Activated naive CD4-positive, alpha-beta T cell treated with anti-CD3 and anti-CD28 coated beads, Interleukin-2, amount 50 U/mL, for 16 hours (primary cell): ENCODE measurements around the gene NSL1.
"Not testable (repeated sequence)": the region's sequence is repeated elsewhere in the genome, so short reads cannot be mapped to it uniquely, and the experiment has no call there.

ENCODE experiments used
- DNase-seq: peaks from one replicate; pipeline ENCODE4 v3.0.0-alpha.2; 2020

The NSL1 gene, protein sequence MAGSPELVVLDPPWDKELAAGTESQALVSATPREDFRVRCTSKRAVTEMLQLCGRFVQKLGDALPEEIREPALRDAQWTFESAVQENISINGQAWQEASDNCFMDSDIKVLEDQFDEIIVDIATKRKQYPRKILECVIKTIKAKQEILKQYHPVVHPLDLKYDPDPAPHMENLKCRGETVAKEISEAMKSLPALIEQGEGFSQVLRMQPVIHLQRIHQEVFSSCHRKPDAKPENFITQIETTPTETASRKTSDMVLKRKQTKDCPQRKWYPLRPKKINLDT

DNA sequence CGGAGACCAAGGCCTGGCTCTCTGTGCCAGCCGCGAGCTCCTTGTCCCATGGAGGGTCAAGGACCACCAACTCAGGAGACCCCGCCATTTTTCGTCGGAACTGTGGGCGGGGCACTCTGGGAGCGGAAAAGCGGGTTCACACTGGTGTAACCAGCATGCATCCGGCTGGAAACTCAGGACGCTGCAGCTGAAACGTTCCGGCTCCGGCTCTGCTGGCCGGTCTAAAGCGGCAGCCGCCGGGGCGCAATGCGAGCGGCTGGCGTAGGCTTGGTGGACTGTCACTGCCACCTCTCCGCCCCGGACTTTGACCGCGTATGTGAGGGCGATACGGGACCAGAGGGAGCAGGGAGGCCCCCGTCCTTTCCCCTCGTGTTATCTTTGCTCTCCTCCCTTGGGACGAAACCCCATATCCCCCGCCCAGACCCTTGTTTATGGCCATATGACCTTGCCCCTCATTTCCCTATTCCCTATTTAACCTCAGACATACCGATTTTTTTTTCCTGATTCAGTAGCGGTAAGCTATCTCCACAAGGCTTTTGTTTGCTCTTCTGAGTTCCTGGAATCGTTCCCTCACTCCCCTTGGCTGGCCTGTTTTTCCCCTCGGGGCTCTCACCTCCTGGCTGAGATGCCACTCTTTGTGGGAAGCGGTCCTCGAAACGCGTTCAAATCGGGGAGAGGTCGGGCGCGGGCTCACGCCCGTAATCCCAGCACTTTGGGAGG lies at the start of gene NSL1, which contains the start of gene TATDN3:
TSS of gene NSL1 (minus strand) at position 102 of the 720 bp plus-strand sequence. CDS start at position 88, 14 bp downstream.
TSS of gene TATDN3 (plus strand) at position 219 of the 720 bp plus-strand sequence. CDS start at position 247, 28 bp downstream.
- peak; percentile 92 for DNase-seq

DNA sequence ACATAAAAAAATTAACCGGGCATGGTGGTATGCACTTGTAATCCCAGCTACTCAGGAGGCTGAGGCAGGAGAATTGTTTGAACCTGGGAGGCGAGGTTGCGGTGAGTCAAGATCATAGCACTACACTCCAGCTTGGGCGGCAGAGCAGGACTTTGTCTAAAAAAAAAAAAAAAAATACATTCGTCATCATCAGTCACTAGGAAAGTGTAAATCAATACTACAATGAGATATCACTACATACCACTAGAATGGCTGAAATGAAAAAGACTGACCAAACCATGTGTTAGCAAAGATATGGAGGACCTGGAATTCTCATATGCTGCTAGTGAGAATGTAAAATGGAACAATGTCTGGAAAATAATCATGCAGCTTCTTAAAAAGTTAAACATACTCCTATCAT lies 46.6 kb upstream of the NSL1 start:
- DNase-seq, result no peak

DNA sequence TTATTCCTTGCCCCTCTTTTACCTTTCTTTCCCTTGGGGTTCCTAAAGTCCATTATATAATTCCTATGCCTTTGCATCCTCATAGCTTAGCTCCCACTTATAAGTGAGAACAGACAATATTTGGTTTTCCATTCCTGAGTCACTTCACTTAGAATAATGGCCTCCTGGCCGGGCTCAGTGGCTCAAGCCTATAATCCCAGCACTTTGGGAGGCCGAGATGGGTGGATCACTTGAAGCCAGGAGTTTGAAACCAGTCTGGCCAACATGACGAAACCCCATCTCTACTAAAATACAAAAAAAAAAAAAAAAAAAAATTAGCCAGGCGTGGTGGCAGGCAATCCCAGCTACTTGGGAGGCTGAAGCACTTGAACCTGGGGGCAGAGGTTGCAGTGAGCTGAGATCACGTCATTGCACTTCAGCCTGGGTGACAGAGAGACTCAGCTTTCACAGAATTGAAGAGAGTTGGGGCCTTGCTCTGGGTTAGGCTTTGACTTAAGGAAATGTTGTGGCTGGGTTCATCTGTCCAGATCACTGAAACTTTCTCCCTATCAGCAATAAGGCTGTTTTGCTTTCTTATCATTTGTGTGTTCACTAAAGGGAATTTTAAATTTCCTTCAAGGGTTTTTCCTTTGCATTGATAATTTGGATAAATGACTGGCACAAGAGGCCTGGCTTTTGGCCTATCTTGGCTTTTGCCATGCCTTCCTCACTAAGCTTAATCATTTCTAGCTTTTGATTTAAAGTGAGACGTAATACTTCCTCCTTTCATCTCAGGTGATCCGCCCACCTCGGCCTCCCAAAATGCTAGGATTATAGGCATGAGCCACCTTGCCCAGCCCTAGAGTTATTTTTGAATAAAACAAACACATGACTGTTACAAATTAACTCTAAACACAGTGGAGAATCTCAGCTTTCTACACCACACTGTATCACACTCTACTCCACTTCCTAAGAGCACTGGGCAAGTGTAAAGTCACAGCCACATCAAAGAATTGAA lies 41.9 kb upstream of the NSL1 start:
- DNase-seq, result not testable (repeated sequence)

DNA sequence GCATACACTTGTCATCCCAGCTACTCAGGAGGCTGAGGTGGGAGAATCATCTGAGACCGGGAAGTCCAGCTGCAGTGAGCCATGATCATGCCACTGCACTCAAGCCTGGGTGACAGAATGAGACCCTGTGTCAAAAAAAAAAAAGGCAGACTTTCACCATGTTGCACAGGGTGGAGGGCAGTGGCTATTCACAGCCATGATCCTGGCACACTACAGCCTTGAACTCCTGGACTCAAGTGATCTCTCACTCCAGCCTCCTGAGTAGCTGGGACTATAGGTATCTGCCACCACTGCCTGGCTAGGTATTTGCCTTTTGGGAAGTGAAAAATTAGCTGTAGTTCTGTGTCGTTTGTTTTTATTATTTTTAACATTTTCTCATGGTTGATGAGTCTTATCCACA lies 36.8 kb upstream of the NSL1 start:
- no peak for DNase-seq

DNA sequence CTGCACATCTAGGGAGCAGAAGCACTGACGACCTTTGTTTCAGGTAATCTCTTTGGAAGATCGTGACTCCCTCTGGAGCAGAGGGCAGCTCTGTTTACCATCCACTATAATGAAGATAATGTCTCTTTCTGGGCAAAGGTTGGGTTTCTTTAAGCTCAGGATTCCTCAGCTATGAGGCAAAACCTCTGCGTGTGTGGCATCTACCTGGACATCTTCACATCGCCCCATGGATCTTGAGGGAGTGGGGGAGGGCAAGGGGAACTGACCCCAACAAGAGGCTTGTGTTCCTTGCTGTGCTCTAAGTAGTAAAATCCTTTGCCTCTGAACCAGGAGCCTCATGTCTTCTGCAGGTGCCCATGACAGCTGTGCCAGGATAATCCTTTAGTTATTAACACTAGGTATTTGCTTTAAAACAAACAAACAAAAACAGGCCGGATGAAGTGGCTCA lies 36.3 kb upstream of the NSL1 start:
- no peak for DNase-seq

DNA sequence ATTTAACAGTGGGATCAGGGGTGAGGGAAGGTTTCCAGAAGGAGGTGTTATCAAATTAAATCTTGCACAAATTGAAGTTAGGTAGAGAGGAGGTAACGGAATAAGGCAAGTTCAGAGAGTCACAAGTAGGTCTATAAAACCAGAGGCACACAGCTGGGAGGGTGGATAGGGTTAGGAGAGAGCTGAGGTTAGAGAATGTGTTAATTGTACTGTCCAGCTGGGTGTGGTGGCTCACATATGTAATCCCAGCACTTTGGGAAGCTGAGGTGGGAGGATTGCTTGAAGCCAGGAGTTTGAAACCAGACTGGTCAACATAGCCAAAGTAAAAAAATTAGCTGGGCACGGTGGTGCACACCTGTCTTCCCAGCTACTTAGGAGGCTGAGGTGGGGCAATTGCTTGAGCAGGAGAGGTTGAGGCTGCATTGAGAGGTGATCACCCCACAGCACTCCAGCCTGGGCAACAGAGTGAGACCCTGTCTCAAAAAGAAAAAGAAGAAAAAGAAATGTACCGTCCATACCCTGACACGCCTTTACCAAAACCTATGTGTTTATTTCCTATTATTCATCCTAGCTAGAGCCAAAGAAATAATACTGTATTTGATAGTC lies 35.7 kb upstream of the NSL1 start:
- DNase-seq, result no peak

DNA sequence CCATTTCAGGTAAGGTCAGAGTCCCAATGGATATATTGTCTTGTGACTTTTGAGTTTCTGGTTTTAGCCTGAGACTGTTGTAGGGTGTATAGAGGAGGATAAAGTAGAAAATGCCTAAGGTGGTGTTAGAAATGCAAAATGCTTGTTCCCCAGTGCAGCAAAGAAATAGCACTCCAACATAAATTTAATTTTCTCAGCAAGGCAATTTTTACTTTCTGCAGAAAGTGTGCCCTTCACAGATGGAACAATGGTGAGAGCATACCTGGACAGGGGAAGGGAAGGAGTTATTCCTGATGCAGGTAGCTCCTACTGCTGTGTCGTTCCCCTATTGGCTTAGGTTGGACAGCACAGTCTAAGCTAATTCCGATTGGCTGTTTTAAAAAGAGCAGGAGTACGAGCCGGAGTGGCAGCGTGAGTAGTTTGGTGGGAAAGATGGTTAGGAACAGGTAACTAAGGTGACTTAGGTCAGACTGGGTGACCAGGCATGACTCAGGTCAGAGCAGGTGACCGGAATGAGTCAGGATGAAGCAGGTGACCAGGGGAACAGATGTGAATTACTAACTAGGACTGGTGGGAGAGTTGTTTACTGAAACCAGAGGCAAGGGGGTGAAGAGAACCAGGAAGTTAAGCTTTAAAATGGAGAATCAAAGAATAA lies 34.3 kb upstream of the NSL1 start:
- no peak for DNase-seq

DNA sequence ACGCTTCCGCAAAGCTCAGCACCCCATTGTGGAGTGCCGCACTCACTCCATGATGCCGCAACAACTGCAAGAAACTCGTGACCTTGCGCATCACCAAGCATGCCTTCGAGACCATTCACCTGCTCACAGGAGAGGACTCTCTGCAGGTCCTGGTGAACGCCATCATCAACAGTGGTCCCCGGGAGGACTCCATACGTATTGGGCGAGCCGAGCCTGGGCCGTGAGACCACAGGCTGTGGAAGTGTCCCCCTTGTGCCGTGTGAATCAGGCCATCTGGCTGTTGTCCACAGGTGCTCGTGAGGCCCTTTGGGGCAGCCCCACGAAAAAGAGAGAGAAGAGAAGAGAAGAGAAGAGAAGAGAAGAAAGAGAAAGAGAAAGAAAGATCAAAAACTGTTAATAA lies 32.6 kb upstream of the NSL1 start:
- DNase-seq, result no peak

DNA sequence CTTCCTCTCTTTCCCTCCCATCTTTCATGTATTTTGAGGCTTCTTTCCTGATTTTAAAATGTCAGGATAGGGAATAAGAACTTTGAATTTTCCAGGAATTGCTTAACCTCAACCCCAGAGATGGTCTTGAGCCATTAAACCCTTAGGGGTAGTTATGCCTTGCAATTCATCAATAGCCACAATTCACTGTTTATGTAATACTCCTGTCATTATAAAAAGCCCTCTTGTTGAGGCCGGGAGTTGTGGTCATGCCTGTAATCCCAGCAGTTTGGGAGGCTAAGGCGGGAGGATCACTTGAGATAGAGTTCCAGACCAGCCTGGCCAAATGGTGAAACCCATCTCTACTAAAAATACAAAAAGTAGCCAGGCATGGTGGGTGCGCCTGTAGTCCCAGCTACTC lies 31.4 kb upstream of the NSL1 start:
- no peak for DNase-seq

DNA sequence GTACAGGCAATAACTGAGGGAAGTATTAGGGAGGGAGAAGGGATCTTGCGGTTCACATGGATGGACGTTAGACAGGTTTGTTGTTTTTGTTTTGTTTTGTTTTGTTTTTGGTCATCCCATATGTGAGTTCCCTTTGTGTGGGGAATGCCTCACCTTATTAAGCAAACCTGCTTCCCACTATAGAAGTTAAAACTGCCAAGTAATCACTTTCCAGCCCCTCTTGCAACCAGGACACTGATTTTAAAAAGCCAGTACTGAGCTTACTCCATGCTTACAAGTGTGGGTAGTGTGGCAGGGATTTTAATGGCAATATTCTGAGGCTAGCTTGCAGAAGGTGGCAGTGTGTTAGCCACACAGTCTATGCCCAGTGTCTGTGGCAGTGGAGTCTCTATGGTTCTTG lies 29.4 kb upstream of the NSL1 start:
- DNase-seq, result no peak

DNA sequence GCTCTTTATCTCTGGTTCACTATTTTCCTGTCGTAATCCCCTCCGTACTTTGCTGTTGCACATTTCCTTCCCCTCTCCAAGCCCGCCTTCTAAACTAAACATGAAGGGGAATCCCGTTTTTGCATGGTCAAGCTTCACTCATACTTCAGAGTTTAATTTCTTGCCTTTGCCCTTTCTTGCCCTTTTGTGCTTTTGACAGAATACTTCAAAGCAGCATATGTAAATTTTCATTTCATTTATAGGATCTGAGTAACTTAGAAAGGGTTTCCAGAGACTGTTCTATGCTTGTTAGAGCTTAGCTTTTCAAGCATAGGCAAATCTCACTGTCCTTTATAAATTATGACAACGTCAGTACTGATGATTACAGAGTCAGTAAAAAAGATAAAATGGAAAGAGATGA lies 28.1 kb upstream of the NSL1 start:
- DNase-seq, result no peak

DNA sequence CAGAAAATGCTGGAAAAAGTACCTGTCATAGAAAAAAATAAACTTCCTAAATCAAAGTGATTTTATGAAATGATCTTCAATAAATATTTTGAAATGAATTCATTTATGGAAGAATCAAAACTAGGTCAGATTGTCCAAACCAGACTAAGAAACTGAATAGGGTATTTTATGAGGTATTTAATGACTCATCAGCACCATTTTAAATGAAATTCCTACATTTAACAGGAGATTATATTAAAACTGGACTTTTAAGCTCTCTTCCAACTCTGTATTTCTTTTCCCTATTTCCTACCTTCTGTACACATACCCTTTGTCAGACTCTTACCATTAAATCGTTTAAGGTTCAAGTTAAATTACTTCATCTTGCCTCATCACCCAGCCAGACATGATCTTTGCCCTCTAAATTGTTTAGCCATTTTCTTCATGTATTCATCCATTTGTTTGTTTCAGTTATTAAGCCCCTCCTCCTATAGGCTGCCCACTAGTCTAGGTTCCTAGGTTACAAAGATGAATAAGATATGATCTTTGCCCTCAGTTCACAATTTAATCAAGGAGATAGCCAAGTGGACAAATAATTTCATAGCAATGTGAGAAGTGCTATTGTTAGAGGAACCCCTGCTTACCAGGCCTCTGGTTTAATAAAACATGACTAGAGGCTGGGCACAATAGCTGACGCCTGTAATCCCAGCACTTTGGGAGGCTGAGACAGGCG lies 25.1 kb upstream of the NSL1 start:
- DNase-seq, result no peak

DNA sequence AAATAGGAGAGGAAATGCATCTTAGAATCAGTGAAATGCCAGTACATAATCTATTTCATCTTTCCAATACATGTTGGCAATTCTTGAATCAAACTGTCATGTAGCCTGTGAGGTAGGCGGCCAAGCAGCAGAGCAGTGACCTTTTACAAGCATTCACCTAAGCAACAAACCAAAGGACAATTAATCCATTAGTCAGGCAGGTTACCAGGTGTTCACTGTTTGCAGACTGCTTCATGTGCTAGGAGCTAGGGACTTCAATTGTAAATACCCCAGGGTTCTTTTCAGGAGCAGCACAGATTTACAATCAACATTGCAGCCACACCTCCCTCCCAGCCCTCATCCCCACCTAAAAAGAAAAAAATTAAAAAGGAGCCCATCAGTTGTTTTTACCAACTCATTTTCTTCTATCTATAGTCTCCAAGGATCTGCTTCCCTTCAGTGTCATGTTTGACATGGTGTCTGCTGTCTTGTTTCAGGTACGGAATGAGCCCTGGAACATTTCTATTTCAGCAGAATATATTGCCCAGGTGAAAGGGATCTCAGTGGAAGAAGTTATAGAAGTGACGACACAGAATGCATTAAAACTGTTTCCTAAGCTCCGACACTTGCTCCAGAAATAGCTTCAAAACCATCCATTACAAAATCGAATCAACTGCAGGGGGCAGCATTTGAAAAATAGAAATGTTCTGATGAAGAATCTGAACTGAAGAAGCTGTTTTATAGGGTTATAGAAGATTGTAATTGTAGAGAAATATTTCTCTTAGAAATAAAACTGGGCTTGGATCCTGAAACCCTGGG lies 23.2 kb upstream of the NSL1 start:
- no peak for DNase-seq

DNA sequence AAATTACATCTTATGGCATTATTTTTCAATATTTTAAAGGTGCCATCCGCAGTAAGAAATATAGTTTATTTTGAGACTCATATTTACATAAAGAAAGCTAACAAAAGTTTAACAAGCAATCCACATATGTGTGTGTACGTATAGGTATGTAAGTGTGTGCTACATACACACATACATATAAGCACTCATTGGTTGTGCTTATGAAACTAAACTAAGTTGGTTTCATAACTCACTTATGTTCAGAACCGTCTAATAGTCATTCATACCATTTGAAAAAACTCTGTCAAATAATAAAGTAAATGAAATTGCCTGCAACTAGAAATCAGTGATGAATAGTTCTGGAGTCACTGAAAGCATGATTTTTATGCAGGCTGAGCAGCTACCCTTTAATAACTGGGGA lies 14.2 kb upstream of the NSL1 start:
- DNase-seq, result no peak

DNA sequence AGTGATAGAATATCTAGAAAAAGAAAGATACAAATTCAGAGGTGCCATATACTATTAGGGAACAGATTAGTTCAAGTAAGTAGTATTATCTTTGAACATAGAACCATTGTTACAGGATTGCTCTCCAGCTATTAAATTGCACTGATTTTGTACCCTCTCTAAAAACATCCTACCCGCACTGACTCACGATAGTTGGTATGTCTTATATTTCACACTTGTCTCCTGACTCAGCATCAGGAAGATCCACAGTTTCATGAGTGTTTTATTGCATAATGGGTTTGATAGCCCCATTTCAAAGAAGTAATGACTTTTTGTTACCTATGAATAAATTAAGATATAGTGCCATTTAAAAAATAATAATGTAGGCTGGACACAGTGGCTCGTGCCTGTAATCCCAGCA lies 6.1 kb upstream of the NSL1 start:
- DNase-seq, result no peak

DNA sequence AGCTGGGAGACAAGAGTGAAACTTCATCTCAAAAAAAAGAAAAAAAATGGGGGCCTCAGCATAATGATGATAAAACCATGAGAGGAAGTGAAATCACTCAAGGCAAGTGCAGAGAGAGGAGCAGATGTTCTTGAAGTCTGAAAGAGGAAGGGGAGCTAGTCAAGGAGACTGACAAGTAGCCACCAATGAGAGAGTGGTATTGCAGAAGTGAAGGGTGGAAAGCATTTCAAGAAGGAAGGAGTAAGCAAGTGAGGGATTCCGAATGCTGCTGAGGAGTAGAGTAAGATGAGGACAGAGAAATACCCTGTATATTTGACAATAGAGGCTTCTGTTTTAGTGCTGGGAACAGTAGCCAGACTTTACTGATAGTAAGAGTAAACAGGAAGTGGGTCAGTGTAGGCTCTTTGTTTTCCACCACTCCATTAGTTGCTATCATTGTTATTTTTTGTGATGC lies 3.0 kb upstream of the NSL1 start:
- no peak for DNase-seq

DNA sequence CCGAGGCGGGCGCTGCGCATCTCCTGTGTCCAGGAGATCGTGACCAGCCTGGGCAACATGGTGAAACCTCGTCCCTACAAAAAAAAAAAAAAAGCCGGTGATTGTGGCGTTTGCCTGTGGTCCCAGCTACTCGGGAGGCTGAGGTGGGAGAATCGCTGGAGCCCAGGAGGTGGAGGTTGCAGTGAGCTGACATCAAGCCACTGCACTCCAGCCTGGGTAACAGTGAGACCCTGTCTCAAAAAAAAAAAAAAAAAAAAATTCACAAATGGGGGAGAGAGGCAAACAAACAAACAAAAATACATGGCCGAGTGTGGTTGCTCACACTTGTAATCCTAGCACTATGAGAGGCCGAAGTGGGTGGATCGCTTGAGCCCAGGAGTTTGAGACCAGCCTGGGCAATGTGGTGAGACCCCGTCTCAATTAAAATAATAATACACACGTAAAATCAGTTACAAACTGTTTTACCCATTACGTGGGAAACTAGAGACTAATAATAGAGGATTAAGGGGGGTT lies 875 bp upstream of the NSL1 start:
- no peak for DNase-seq

DNA sequence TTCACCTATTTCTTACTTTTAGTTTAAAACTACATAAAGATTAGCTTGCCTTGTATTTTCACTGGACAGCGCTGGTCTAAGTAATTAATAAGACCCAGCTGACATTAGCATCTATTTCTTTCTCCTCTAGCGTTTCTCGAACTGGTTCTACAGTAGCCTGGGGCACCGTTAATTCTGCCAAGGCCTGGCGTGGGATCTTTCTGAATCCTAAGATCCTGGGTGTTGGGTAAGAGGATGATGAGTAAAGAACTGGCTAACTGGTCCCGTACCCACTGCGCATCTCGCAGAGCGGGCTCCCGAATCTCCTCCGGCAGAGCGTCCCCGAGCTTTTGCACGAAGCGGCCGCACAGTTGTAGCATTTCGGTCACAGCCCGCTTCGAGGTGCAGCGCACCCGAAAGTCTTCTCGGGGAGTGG lies 309 bp downstream of the NSL1 start:
- no peak for DNase-seq

DNA sequence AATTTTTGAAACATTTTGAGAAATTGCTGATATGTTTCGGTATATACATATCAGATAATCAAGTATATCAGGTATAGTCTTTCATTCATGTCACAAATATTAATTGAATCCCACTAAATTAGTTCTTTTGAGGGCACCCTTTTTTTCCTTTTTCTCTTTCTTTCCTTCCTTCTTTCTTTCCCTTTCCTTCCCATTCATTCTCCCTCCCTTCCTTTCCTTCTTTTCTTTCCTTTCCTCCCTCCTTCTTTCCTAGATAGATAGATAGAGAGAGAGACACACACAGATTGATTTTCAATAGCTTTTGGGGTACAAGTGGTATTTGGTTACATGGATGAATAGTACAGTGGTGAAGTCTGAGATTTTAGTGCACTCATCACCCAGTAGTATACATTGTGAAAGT lies 5.7 kb downstream of the NSL1 start:
- no peak for DNase-seq

DNA sequence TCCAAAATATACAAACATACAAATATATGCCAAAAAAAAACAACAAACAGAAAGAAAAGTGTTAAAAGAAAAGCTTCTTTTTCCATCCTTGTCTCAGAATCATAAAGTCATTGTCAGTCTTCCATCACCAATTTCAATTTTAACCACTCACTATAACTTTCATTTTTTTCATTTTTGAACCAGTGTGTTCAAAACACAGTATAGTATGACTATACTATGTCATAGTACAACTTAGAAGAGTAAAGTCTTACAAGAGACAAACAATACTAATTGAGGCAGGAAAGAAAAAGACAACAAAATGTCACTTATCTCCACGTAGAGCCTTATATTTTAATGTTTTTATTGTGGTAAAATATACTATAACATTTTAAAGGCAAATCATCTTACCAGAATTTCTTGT lies 7.6 kb downstream of the NSL1 start:
- no peak for DNase-seq
